Fibroblast of lung (primary cell): ENCODE results near the gene ATF4.
"Not testable (repeated sequence)": the region's sequence is repeated elsewhere in the genome, so short reads cannot be mapped to it uniquely, and the experiment has no call there.

Experiments used
- EZH2 ChIP-seq: IDR thresholded peaks from 2 replicates; pipeline ENCODE4 v1.5.1; 2012; ENCODE audit warnings: low read length, control low read depth, mild to moderate bottlenecking; ENCODE audit errors: missing control alignments
- TF ChIP-seq, protein P1 (sequence below), 2 donors: IDR thresholded peaks in 1 of 2; conservative IDR thresholded peaks in 1 of 2; 1 replicate in 1 of 2; 2 replicates in 1 of 2; pipeline ENCODE4 v1.5.1; 2011 to 2012; ENCODE audit warnings: low read length in 2 of 2, control low read depth in 1 of 2, inconsistent platforms in 1 of 2, low read depth in 1 of 2, mild to moderate bottlenecking in 1 of 2

DNA sequence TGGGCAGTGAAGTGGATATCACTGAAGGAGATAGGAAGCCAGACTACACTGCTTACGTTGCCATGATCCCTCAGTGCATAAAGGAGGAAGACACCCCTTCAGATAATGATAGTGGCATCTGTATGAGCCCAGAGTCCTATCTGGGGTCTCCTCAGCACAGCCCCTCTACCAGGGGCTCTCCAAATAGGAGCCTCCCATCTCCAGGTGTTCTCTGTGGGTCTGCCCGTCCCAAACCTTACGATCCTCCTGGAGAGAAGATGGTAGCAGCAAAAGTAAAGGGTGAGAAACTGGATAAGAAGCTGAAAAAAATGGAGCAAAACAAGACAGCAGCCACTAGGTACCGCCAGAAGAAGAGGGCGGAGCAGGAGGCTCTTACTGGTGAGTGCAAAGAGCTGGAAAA, 1.7 kb downstream of the ATF4 start:
- not testable (repeated sequence) for TF ChIP-seq EZH2
- TF ChIP-seq, protein P1, sequence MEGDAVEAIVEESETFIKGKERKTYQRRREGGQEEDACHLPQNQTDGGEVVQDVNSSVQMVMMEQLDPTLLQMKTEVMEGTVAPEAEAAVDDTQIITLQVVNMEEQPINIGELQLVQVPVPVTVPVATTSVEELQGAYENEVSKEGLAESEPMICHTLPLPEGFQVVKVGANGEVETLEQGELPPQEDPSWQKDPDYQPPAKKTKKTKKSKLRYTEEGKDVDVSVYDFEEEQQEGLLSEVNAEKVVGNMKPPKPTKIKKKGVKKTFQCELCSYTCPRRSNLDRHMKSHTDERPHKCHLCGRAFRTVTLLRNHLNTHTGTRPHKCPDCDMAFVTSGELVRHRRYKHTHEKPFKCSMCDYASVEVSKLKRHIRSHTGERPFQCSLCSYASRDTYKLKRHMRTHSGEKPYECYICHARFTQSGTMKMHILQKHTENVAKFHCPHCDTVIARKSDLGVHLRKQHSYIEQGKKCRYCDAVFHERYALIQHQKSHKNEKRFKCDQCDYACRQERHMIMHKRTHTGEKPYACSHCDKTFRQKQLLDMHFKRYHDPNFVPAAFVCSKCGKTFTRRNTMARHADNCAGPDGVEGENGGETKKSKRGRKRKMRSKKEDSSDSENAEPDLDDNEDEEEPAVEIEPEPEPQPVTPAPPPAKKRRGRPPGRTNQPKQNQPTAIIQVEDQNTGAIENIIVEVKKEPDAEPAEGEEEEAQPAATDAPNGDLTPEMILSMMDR (conservative IDR thresholded peaks at IDR 0.05 in 1 of 2, IDR thresholded peaks at IDR 0.05 in 1 of 2; ENCODE audit: low read depth in 1 of 2, low read length in 2 of 2) = not testable (repeated sequence)
